IPS-NIHi7 (cell line): Measurements from ENCODE around the gene PCYT1B.
"Not testable (repeated sequence)": the region's sequence is repeated elsewhere in the genome, so short reads cannot be mapped to it uniquely, and the experiment has no call there.

Source experiments
- DNase-seq: peaks from one replicate; pipeline ENCODE4 v3.0.0; 2012; ENCODE audit warnings: mixed read lengths; ENCODE audit errors: extremely low spot score

The PCYT1B gene

GRCh38 chrX:24647257-24648058 is at the start of gene PCYT1B:
Gene PCYT1B, minus strand, starts transcription at chrX:24647347. Its CDS starts 242 bp downstream, at chrX:24647105.
- peak; percentile 90 for DNase-seq

- DNase-seq = no peak
Observed at GRCh38 chrX:24696294-24696693, 49.1 kb upstream of the PCYT1B start.

GRCh38 chrX:24694825-24695224 is 47.7 kb upstream of the PCYT1B start:
- no peak for DNase-seq

- DNase-seq = peak; percentile 98
Observed at GRCh38 chrX:24693453-24694202, 46.5 kb upstream of the PCYT1B start, which contains the start of gene POLA1. Gene POLA1, plus strand, starts transcription at chrX:24693918. Its CDS starts 44 bp downstream, at chrX:24693962.

GRCh38 chrX:24692305-24692704 is 45.2 kb upstream of the PCYT1B start:
- DNase-seq = peak; percentile 20

- no peak for DNase-seq
Observed at GRCh38 chrX:24684048-24684447, 36.9 kb upstream of the PCYT1B start.

- DNase-seq = no peak
Observed at GRCh38 chrX:24682739-24683432, 35.7 kb upstream of the PCYT1B start.

- peak; percentile 66 for DNase-seq
Observed at GRCh38 chrX:24676403-24677024, 29.4 kb upstream of the PCYT1B start.

- DNase-seq = no peak
Observed at GRCh38 chrX:24673424-24673823, 26.3 kb upstream of the PCYT1B start.

GRCh38 chrX:24672701-24673190 is 25.6 kb upstream of the PCYT1B start:
- DNase-seq = no peak

GRCh38 chrX:24668111-24668510 is 21.0 kb upstream of the PCYT1B start:
- peak; percentile 48 for DNase-seq

- DNase-seq = no peak
Observed at GRCh38 chrX:24662352-24662751, 15.2 kb upstream of the PCYT1B start.

- DNase-seq = no peak
Observed at GRCh38 chrX:24661292-24661691, 14.1 kb upstream of the PCYT1B start.

GRCh38 chrX:24659646-24660045 is 12.5 kb upstream of the PCYT1B start:
- no peak for DNase-seq

GRCh38 chrX:24659106-24659505 is 12.0 kb upstream of the PCYT1B start:
- no peak for DNase-seq

GRCh38 chrX:24658421-24658820 is 11.3 kb upstream of the PCYT1B start:
- DNase-seq = no peak

- no peak for DNase-seq
Observed at GRCh38 chrX:24657671-24658386, 10.7 kb upstream of the PCYT1B start.

- not testable (repeated sequence) for DNase-seq
Observed at GRCh38 chrX:24655679-24656078, 8.5 kb upstream of the PCYT1B start.

- no peak for DNase-seq
Observed at GRCh38 chrX:24651783-24652182, 4.6 kb upstream of the PCYT1B start.

GRCh38 chrX:24648495-24648894 is 1.3 kb upstream of the PCYT1B start:
- no peak for DNase-seq

GRCh38 chrX:24646745-24647182 is 383 bp downstream of the PCYT1B start:
- peak; percentile 33 for DNase-seq
